GM23338 (cell line): ENCODE measurements around the gene PTPRS.
"Not testable (repeated sequence)": the region's sequence is repeated elsewhere in the genome, so short reads cannot be mapped to it uniquely, and the experiment has no call there.

Experiments
- TF ChIP-seq, protein P1 (sequence below), 2 experiments: fragments of 200-600 bp in 1 of 2; sonication (generic) in 1 of 2; conservative IDR thresholded peaks; 2 replicates each; pipeline versions ENCODE4 v1.5.1 to v1.6.1; 2016 to 2017; ENCODE audit warnings: antibody characterized with exemption in 2 of 2, low read depth in 2 of 2, mild to moderate bottlenecking in 2 of 2, moderate library complexity in 1 of 2
- TF ChIP-seq, protein P2 (sequence below): IDR thresholded peaks from one replicate; pipeline ENCODE4 v1.6.1; 2018; ENCODE audit warnings: antibody characterized with exemption; ENCODE audit not compliant: unreplicated experiment

DNA sequence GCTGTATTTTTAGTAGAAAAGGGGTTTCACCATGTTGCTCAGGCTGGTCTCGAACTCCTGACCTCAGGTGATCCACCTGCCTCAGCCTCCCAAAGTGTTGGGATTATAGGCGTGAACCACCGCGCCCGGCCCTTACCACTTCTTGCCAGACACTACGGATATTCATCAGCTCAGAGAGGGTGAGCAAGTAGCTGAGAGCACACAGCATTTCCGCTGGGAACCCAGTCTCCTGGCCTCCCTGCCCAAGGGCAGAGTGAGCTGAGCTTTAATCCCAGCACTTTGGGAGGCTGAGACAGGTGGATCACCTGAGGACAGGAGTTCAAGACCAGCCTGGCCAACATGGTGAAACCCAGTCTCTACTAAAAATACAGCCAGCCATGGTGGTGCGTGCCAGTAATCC lies 12.2 kb downstream of the PTPRS start:
- TF ChIP-seq, protein P1, sequence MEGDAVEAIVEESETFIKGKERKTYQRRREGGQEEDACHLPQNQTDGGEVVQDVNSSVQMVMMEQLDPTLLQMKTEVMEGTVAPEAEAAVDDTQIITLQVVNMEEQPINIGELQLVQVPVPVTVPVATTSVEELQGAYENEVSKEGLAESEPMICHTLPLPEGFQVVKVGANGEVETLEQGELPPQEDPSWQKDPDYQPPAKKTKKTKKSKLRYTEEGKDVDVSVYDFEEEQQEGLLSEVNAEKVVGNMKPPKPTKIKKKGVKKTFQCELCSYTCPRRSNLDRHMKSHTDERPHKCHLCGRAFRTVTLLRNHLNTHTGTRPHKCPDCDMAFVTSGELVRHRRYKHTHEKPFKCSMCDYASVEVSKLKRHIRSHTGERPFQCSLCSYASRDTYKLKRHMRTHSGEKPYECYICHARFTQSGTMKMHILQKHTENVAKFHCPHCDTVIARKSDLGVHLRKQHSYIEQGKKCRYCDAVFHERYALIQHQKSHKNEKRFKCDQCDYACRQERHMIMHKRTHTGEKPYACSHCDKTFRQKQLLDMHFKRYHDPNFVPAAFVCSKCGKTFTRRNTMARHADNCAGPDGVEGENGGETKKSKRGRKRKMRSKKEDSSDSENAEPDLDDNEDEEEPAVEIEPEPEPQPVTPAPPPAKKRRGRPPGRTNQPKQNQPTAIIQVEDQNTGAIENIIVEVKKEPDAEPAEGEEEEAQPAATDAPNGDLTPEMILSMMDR (conservative IDR thresholded peaks at IDR 0.05; ENCODE audit: low read depth in 2 of 2) = not testable (repeated sequence)
- TF ChIP-seq, protein P2, sequence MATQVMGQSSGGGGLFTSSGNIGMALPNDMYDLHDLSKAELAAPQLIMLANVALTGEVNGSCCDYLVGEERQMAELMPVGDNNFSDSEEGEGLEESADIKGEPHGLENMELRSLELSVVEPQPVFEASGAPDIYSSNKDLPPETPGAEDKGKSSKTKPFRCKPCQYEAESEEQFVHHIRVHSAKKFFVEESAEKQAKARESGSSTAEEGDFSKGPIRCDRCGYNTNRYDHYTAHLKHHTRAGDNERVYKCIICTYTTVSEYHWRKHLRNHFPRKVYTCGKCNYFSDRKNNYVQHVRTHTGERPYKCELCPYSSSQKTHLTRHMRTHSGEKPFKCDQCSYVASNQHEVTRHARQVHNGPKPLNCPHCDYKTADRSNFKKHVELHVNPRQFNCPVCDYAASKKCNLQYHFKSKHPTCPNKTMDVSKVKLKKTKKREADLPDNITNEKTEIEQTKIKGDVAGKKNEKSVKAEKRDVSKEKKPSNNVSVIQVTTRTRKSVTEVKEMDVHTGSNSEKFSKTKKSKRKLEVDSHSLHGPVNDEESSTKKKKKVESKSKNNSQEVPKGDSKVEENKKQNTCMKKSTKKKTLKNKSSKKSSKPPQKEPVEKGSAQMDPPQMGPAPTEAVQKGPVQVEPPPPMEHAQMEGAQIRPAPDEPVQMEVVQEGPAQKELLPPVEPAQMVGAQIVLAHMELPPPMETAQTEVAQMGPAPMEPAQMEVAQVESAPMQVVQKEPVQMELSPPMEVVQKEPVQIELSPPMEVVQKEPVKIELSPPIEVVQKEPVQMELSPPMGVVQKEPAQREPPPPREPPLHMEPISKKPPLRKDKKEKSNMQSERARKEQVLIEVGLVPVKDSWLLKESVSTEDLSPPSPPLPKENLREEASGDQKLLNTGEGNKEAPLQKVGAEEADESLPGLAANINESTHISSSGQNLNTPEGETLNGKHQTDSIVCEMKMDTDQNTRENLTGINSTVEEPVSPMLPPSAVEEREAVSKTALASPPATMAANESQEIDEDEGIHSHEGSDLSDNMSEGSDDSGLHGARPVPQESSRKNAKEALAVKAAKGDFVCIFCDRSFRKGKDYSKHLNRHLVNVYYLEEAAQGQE = not testable (repeated sequence)
